GM12878 (cell line): Measurements from ENCODE around the gene GNG3. TPM values are rescaled to one million over a fixed set of nuclear protein-coding genes. Genes with fewer than 3 reads are reported as not detected.

Source experiments
- ATAC-seq: fragments of 200-7000 bp; cut with Tn5 transposase; 3 replicates; pipeline ENCODE4 v1.9.1; 2020; ENCODE audit warnings: mild to moderate bottlenecking, moderate library complexity
- BruUV-seq: library from RNA; stranded (reverse); fragments of 400-500 nt; replicated peaks from 2 replicates; lab custom pipeline; 2021; lab: Mats Ljungman, UMichigan
- CTCF ChIA-PET: fragments of 300-600 bp; sonication (Branson Sonifier 250); formaldehyde crosslinking; extraction: SDS; loops from one replicate; lab custom pipeline; 2021; ENCODE audit warnings: inconsistent platforms; lab: Yijun Ruan, JAX
- POLR2A ChIA-PET: fragments of 350-600 bp; formaldehyde crosslinking; extraction: SDS; loops from one replicate; lab custom pipeline; 2021; ENCODE audit warnings: inconsistent platforms; lab: Charles Lee
- RAD21 ChIA-PET: fragments of 300-600 bp; sonication (Branson Sonifier 250); formaldehyde crosslinking; loops from one replicate; lab custom pipeline; 2023; ENCODE audit warnings: antibody characterized with exemption; ENCODE audit not compliant: unreplicated experiment; lab: Charles Lee
- SMC1A ChIA-PET: fragments of 300-600 bp; sonication (Branson Sonifier 250); formaldehyde crosslinking; loops from one replicate; lab custom pipeline; 2023; ENCODE audit not compliant: unreplicated experiment, uncharacterized antibody; lab: Charles Lee
- DNase-seq: peaks from one replicate; pipeline ENCODE4 v3.0.0-alpha.2; 2011; ENCODE audit warnings: low read depth, low spot score
- FAIRE-seq: peaks from 3 replicates; lab custom pipeline; 2011; peaks lifted over from hg19 to GRCh38; lab: Jason Lieb, UNC
- H2AFZ ChIP-seq: 2 replicates; pipeline ENCODE4 v1.6.0; 2011; ENCODE audit warnings: low read depth, low read length, control low read depth; ENCODE audit not compliant: control insufficient read depth
- H3K27ac ChIP-seq: 2 replicates; pipeline ENCODE4 v1.5.1; 2011; ENCODE audit warnings: control low read depth; ENCODE audit not compliant: control insufficient read depth, insufficient read depth
- H3K27me3 ChIP-seq, 2 experiments: replicated peaks in 1 of 2; 2 replicates each; pipeline versions ENCODE4 v1.6.0 to v1.6.1; 2011; ENCODE audit warnings: low read length in 1 of 2; ENCODE audit not compliant: control insufficient read depth in 2 of 2, insufficient read depth in 2 of 2
- H3K36me3 ChIP-seq, 2 experiments: 2 replicates each; pipeline ENCODE4 v1.5.1; 2011; ENCODE audit warnings: low read length in 1 of 2; ENCODE audit not compliant: control insufficient read depth in 2 of 2, insufficient read depth in 2 of 2
- H3K4me1 ChIP-seq: 2 replicates; pipeline ENCODE4 v1.6.1; 2011; ENCODE audit warnings: mild to moderate bottlenecking, low read length, moderate library complexity, mixed read lengths; ENCODE audit not compliant: control insufficient read depth, insufficient read depth
- H3K4me2 ChIP-seq: 2 replicates; pipeline ENCODE4 v1.6.0; 2011; ENCODE audit warnings: control low read depth; ENCODE audit not compliant: control insufficient read depth, insufficient read depth
- H3K4me3 ChIP-seq: fragments of 200-600 bp; sonication (generic); 2 replicates; pipeline ENCODE4 v1.5.1; 2016
- H3K79me2 ChIP-seq: 2 replicates; pipeline ENCODE4 v1.6.0; 2011; ENCODE audit warnings: low read length; ENCODE audit not compliant: control insufficient read depth, insufficient read depth
- H3K9ac ChIP-seq: 2 replicates; pipeline ENCODE4 v1.8.0; 2011; ENCODE audit warnings: low read length, control low read depth, mixed read lengths; ENCODE audit not compliant: control insufficient read depth, insufficient read depth
- H3K9me3 ChIP-seq: replicated peaks from 3 replicates; pipeline ENCODE4 v1.5.1; 2011; ENCODE audit warnings: mild to moderate bottlenecking, low read length; ENCODE audit not compliant: control insufficient read depth, insufficient read depth
- H4K20me1 ChIP-seq: 2 replicates; pipeline ENCODE4 v1.6.0; 2011; ENCODE audit not compliant: control insufficient read depth, insufficient read depth
- EZH2 ChIP-seq: IDR thresholded peaks from 2 replicates; pipeline ENCODE4 v1.6.1; 2012; ENCODE audit warnings: low read depth, mild to moderate bottlenecking, control low read depth, inconsistent platforms, low read length, borderline replicate concordance; ENCODE audit not compliant: control insufficient read depth
- MYB ChIP-seq: fragments of 150-350 bp; IDR thresholded peaks from 2 replicates; pipeline ENCODE4 v1.6.1; 2014; ENCODE audit warnings: mild to moderate bottlenecking, low read depth, low read length, borderline replicate concordance
- PML ChIP-seq: IDR thresholded peaks from 2 replicates; pipeline ENCODE4 v1.6.1; 2012; ENCODE audit warnings: low read length, inconsistent platforms
- RUNX3 ChIP-seq: IDR thresholded peaks from 2 replicates; pipeline ENCODE4 v1.6.1; 2012; ENCODE audit warnings: low read length, inconsistent platforms
- STAT3 ChIP-seq: IDR thresholded peaks from 2 replicates; pipeline ENCODE4 v1.6.1; 2011; ENCODE audit warnings: low read depth, low read length, improper control_type of control experiment
- ZBED1 ChIP-seq: IDR thresholded peaks from 2 replicates; pipeline ENCODE4 v1.6.1; 2016; ENCODE audit warnings: borderline replicate concordance
- WGBS: methylation state at CpG from one replicate; pipeline ENCODE4 v1.1.6; 2016; ENCODE audit warnings: low lambda C conversion rate; ENCODE audit not compliant: insufficient replicate concordance, insufficient coverage; ENCODE audit errors: missing lambda C conversion rate; 5-methylcytosine and 5-hydroxymethylcytosine counted together
- in situ Hi-C: fragments of 300-500 bp; cut with MboI; formaldehyde crosslinking; loops from 9 replicates; pipeline ENCODE4 v1.14.3; 2018; ENCODE audit warnings: mixed read lengths
- intact Hi-C: fragments of 100-400 bp; cut with micrococcal nuclease; formaldehyde crosslinking; loops from one replicate; pipeline ENCODE4 v1.14.2; 2022; ENCODE audit not compliant: unreplicated experiment
- polyA plus RNA-seq, 11 experiments: library from polyadenylated mRNA; depleted of rRNA in 4 of 11; unstranded in 6 of 11; stranded (reverse) in 5 of 11; fragments of >200 nt; fragmentation: Nextera tagmentation in 4 of 11; fragmentation: Illumina TruSeq in 1 of 11; extraction: Ambion mirVana in 4 of 11; extraction: Trizol in 1 of 11; gene quantifications; 1 replicate in 1 of 11; 2 replicates in 10 of 11; pipeline versions ENCODE4 v1.2.1 to v1.2.3, GENCODE V29; 2011 to 2016; ENCODE audit warnings: inconsistent platforms in 2 of 11, missing spikeins in 2 of 11, low read depth in 1 of 11
- total RNA-seq, 4 experiments: library from RNA; depleted of rRNA in 3 of 4; stranded (reverse); fragments of >200 nt in 3 of 4; fragmentation: Illumina TruSeq in 1 of 4; extraction: Trizol in 1 of 4; gene quantifications; 2 replicates each; pipeline versions ENCODE4 v1.2.1 to v1.2.3, GENCODE V29; 2013 to 2021
- TF ChIP-seq, protein P1 (sequence below): fragments of 450-650 bp; IDR thresholded peaks from 2 replicates; pipeline ENCODE4 v1.6.1; 2017; ENCODE audit warnings: mild to moderate bottlenecking
- TF ChIP-seq, protein P2 (sequence below): fragments of 450-650 bp; IDR thresholded peaks from 2 replicates; pipeline ENCODE4 v1.6.1; 2016; ENCODE audit warnings: mild to moderate bottlenecking

GNG3 gene
- total and polyA plus RNA-seq, 10 of the 15 experiments (the other 5 are each of a cell fraction or from before 2014, with no cell fraction given) = 0.27 to 0.83 (median 0.57) TPM; not detected in 5

DNA sequence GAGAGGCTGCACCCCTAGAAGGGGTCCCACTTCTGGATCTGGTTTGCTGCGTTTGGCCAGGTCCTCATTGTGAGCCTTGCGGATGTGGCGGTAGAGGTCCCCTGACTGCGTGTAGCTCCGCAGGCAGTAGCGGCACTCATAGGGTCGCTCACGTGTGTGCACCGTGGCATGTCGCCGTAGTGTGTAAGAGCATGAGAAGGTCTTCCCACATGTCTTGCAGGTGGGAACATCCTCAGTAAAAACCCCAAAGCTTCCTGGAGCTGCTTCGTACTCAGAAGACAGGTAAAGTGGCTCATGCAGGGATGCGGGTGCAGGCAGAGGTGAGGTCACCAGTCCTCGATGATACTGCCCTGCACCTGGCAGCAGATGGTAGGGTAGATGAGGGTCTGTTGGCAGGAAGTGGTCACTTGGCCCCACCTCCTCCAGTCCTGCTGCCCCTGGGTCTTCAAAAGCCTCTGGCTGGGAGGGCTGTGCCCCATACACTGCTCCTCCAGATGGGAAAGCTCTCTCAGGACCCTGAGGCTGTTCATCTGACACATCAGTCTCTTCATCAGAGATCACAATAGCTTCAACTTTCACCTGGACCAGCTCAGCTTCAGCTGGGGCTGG is 44.8 kb downstream of the GNG3 start:
- SMC1A ChIA-PET = interaction anchor here (1.1 to 3.5 kb wide), 5 partner anchors 10 to 78 kb away, joined by 3 to 27 read pairs (median 5); partner anchors contain the start of genes HNRNPUL2 and TTC9C
- no peaks in the 10 kb centered on the region; the same call in 1 of the 2 replicates for H3K79me2 ChIP-seq
- no peaks in the 10 kb centered on the region for H4K20me1 ChIP-seq
- H3K9ac ChIP-seq = no peak overlapping the region
- no peak overlapping the region for H3K27ac ChIP-seq
- POLR2A ChIA-PET = interaction anchor here (1.0 to 4.6 kb wide), 9 partner anchors 8 to 131 kb away, joined by 3 to 70 read pairs (median 9); partner anchors contain the start of genes B3GAT3, HNRNPUL2, NXF1 and POLR2G
- no peaks in the 10 kb centered on the region for H3K27me3 ChIP-seq
- CTCF ChIA-PET = interaction anchor here (1.0 to 1.2 kb wide), 4 partner anchors 9 to 158 kb away, joined by 3 to 6 read pairs (median 4); partner anchors contain the start of genes HNRNPUL2, POLR2G and TTC9C
- no peak for TF ChIP-seq ZBED1
- TF ChIP-seq PML = no peak
- no peak for TF ChIP-seq MYB
- no peak for TF ChIP-seq EZH2
- TF ChIP-seq STAT3 = no peak
- TF ChIP-seq, protein P1, sequence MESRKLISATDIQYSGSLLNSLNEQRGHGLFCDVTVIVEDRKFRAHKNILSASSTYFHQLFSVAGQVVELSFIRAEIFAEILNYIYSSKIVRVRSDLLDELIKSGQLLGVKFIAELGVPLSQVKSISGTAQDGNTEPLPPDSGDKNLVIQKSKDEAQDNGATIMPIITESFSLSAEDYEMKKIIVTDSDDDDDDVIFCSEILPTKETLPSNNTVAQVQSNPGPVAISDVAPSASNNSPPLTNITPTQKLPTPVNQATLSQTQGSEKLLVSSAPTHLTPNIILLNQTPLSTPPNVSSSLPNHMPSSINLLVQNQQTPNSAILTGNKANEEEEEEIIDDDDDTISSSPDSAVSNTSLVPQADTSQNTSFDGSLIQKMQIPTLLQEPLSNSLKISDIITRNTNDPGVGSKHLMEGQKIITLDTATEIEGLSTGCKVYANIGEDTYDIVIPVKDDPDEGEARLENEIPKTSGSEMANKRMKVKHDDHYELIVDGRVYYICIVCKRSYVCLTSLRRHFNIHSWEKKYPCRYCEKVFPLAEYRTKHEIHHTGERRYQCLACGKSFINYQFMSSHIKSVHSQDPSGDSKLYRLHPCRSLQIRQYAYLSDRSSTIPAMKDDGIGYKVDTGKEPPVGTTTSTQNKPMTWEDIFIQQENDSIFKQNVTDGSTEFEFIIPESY = no peak
- TF ChIP-seq RUNX3 = no peak
- TF ChIP-seq, protein P2, sequence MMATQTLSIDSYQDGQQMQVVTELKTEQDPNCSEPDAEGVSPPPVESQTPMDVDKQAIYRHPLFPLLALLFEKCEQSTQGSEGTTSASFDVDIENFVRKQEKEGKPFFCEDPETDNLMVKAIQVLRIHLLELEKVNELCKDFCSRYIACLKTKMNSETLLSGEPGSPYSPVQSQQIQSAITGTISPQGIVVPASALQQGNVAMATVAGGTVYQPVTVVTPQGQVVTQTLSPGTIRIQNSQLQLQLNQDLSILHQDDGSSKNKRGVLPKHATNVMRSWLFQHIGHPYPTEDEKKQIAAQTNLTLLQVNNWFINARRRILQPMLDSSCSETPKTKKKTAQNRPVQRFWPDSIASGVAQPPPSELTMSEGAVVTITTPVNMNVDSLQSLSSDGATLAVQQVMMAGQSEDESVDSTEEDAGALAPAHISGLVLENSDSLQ = no peak
- H3K4me2 ChIP-seq = no peak overlapping the region
- H3K36me3 ChIP-seq = no peaks in the 10 kb centered on the region; a peak in 1 of 4 replicates
- H3K4me3 ChIP-seq = no peak overlapping the region
- no peak overlapping the region for H2AFZ ChIP-seq
- no peak for ATAC-seq
- no TSS peak for BruUV-seq
- peaks cover 6% of the 10 kb centered on the region for H3K4me1 ChIP-seq
- RAD21 ChIA-PET = no interaction called here
- no peaks in the 10 kb centered on the region for H3K9me3 ChIP-seq
- DNase-seq = no peak
- 95% methylated on average over 14 of the region's 14 CpGs for WGBS
- in situ Hi-C loops = no loop called here
- intact Hi-C loops = no loop called here
- no peak for FAIRE-seq
